Erythroblast (primary cell): ENCODE measurements around the gene POLR1E.

Source experiments
- GATA1 ChIP-seq: IDR thresholded peaks from 2 replicates; pipeline ENCODE4 v1.6.1; 2011; ENCODE audit warnings: low read depth, mild to moderate bottlenecking, control low read depth, low read length, moderate library complexity
- POLR2A ChIP-seq: IDR thresholded peaks from 2 replicates; pipeline ENCODE4 v1.6.1; 2011; ENCODE audit warnings: mild to moderate bottlenecking, low read length

- TF ChIP-seq POLR2A, result no peak
- no peak for TF ChIP-seq GATA1
These were observed 26.7 kb downstream of the POLR1E start for GRCh38 chr9:37512437-37512836.
